Lower leg skin (tissue), 3 donors: ENCODE measurements around the gene RERE.

ENCODE experiments used
- CTCF ChIP-seq, 3 donors: fragments of 450-650 bp; IDR thresholded peaks; one replicate each; pipeline ENCODE4 v1.5.1; 2016; ENCODE audit warnings: antibody characterized with exemption in 3 of 3, mild to moderate bottlenecking in 3 of 3, moderate library complexity in 2 of 3
- POLR2A ChIP-seq, 2 donors: fragments of 450-650 bp; IDR thresholded peaks; one replicate each; pipeline ENCODE4 v1.6.1; 2016 to 2017; ENCODE audit warnings: antibody characterized with exemption in 2 of 2, mild to moderate bottlenecking in 1 of 2, moderate library complexity in 1 of 2

- TF ChIP-seq CTCF (IDR thresholded peaks at IDR 0.05) (no peak), POLR2A (IDR thresholded peaks at IDR 0.05) (no peak)
Observed at GRCh38 chr1:8441426-8441825, 376.0 kb downstream of the RERE start.
